Femur (tissue), 1 donor: ENCODE data around the gene SLC22A15.
"Not testable (repeated sequence)": the region's sequence is repeated elsewhere in the genome, so short reads cannot be mapped to it uniquely, and the experiment has no call there.

Experiments used
- DNase-seq: peaks from one replicate; pipeline ENCODE4 v3.0.0-alpha.2; 2017

SLC22A15 gene

DNA sequence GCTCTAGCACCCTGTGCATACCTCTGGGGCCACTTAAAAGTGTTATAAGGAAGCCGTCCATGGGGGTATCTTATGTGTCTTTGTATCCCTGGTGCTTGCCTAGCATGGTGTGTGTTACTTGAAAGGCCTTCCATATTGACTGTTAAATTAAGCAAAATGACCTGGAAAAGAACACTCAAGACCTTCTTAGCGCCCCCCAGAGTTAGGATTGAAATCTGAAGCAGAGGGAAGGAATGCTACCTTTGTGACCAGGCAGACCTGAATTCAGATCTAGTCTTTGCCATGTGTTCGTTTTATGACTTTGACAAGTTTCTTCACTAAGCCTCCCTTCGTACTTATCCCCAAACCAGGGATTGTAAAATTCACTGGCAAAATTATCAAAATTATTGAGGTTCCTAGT lies 59.9 kb downstream of the SLC22A15 start:
- no peak for DNase-seq

DNA sequence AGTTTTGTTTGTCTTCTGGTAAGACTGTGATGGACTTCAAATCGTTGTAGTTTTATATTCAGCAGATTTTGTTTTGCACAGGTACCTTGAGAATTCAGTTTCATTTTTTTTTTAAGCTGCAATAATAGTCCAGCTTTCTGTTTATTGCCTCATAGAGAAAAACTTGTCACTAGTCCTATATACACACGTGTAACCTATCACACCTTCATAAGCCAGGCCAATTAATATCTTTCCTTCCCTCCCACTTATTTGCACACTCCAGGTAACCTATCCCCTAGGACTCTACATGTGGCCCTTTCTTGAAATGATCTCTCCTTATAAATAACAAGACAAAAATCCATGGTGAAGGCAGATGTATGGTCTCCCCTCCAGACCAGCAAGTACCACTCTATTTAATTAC lies 62.4 kb downstream of the SLC22A15 start:
- no peak for DNase-seq

DNA sequence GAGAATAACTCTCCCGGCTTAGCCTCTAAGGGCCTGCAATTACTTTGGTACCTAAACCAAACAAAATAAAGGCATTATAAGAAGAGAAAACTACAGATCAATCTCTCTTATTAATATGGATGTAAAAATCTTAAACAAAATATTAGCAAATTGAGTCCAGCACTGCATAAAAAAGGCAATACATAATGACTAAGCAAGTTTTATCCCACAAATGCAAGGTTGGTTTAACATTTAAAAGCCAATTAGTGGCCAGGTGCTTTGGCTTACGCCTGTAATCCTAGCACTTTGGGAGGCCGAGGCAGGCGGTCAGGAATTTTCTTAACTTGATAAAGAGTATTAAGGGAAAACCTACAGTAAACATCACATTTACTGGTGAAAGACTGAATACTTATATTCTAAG lies 67.8 kb downstream of the SLC22A15 start:
- DNase-seq: no peak

DNA sequence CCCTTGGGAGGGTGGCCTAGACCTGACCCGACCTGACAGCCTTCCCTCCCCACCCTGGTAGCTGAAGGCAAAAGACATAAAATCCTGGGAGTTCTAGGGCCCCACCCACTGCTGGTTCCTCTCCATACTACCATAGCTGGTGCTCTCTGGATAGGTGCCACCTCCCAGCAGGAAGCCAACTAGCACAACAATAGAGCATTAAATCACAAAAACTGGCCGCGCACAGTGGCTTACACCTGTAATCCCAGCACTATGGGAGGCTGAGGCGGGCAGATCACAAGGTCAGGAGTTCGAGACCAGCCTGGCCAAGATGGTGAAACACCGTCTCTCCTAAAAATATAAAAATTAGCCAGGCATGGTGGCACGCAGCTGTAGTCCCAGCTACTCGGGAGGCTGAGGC lies 70.6 kb downstream of the SLC22A15 start:
- DNase-seq: not testable (repeated sequence)

DNA sequence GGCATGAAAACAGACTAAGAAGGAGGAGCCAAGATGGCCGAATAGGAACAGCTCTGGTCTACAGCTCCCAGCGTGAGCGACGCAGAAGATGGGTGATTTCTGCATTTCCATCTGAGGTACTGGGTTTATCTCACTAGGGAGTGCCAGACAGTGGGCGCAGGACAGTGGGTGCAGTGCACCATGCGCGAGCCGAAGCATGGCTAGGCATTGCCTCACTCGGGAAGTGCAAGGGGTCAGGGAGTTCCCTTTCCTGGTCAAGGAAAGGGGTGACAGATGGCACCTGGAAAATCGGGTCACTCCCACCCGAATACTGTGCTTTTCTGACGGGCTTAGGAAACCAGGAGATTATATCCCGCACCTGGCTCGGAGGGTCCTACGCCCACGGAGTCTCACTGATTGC lies 75.6 kb downstream of the SLC22A15 start:
- not testable (repeated sequence) for DNase-seq

DNA sequence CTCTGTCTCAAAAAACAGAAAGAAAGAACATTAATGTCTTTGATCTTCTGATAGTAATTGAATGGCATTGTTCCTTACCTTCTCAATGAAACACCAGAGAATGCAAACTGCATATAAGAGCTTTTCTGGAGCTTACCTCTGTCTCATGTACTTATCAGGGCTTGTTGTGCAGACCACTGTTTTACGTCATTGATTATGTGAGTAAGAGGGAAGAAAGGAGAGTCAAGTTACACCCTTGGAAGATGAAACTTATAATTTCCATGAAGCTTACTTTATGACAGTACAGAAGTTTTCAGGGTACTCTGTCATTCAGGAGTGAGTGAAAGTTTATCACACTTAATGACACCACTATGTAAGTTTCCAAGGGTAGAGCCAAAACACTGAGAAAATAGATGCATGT lies 85.9 kb downstream of the SLC22A15 start:
- no peak for DNase-seq

DNA sequence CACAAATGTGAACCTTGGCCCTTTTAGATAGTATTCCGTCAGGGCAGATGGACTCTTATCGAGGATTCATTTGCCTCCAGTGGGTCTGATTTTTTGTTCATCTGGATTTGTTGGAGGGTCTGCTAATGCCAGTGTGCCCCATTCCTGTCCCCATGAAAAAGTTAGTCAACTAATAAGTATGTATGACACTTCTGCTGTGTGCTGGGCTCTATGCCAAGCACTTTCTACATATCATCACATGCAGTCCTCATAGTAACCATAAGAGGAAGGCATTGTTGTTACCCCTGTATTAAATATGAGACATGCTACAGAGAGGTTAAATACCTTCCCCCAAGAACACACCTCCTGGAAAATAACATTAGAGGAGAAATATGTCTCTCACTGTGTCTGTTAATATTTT lies 88.3 kb downstream of the SLC22A15 start:
- DNase-seq: no peak

DNA sequence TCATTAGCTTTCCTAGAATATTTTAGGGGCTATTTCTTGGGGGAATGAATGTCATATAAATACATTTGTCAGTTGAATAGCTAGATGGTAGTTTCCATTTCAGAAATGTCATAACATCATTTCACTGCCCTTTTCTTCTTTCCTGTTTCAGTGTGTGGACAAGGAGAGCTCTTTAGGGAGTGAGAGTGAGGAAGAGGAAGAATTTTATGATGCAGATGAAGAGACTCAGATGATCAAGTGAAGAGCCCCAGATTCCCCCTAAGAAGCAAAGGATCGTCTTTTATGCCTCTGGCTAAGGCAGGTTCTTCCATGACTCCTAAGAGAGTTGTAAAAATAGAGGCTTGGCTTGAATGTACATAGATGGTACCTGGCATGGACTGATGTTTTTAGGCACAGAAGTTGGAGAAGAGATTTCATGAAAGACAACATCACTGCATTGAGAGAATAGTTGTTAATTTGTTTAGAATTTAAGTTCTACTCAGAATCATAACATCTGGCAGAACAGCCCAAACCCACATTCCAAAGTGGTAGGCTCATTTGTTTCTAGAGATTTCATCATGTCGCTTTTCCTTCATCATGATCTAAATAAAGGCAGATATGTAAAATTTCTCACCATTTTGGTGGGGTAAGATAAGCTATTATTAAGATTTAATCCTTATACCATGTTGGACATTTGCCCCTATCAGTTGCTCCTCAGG lies 90.7 kb downstream of the SLC22A15 start:
- DNase-seq: no peak

DNA sequence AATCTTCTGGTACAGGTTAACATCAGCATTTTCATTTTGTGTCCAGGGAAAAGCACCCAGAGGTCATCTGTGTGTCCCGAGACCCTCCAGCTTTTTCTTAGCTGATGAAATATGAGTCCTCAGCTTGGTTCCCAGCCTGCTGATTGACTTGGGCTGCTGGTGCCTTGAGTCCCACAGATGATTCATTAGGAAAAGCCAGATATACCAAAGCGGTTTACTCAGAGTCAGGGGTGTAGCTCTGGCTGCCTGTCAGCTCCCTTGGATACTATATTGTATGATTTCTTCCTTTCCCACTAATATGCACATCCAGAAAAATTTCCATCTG lies 91.2 kb downstream of the SLC22A15 start:
- DNase-seq: peak; percentile 47

DNA sequence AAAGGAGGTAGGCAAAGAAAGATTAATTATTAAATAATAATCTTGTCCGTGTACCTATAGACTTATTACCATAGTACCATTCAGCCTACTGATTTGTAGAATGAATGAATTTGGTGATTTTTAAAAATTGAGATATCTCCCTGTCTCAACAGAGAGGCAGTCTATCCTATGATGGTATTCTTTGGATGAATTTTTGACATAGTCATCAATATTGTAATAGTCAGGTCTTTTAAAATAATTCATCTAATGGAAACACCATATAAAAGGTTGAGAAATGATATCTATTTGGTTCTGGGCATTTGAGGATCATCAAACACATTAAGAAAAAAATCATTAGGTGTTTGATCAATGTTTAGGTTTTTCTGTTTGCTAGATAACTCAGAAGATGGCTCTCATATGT lies 99.3 kb downstream of the SLC22A15 start:
- no peak for DNase-seq

DNA sequence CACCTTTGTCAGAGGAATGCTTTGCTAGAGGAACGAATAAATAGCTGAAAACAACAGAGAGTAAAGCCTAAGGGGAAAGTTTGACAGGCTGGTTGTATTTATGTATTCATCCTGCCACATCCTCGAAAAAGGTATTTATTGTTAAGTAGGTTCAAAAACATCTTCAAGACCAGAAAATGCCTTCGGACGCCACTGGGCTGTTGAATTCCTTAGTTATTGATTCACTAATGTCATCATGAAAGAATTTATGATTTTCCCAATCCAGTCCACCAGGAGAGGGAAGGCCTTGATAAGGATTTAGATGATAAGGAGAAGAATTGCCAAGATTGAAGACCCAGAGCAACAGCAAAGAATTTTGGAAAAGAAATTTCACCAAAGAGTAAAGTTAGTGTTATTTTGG lies 99.7 kb downstream of the SLC22A15 start:
- no peak for DNase-seq

DNA sequence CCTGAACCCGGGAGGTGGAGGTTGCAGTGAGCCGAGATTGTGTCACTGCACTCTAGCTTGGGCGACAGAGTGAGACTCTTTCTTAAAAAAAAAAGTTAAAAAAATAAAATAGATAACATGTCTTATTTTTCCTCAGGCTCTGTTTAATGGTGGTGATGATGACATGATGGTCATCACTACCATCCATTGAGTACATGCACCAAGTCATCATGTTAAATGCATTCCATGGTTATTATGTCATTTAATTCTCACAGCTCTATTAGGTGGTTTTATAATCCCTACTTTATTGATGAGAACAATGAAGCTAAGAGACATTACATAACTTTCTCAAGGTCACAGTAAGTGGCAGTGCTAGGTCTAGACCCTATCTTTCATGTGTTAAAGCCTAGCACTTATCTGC lies 100.5 kb downstream of the SLC22A15 start:
- DNase-seq: no peak

DNA sequence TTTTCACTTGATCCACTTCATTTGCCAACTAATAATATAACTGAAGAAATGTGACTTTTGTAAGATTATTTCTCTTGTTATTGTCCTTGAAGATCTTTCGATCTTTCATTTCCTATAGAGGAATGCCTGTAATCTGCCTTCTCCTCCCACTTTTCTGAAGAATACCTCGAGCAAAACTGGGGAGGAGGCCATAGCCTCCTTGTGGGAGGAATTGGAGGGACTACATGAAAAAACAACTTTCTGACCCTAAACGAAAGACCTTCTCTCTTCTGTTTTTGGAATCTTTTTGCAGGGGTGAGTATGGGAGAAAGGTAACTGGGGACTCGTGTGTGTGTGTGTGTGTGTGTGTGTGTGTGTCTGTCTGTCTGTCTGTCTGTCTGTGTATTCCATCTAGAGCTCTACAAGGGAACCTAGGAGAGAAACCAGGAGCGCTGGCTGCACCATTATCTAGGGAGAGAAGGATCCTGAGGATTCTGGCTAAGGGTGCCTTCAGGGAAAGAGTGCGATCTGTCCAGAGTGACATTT lies 102.4 kb downstream of the SLC22A15 start:
- no peak for DNase-seq

DNA sequence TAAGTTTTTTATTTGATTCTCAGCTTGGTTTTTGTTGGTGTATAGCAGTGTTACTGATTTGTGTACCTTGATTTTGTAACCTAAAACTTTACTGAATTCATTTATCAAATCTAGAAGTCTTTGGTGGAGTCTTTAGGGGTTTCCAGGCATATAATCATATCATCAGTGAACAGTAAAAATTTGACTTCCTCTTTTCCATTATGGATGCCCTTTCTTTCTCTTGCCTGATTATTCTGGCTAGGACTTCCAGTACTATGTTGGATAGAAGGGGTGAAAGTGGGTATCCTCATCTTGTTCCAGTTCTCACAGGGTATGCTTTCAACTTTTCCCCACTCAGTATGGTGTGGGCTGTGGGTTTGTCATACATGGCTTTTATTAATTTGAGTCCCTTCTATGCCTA lies 111.3 kb downstream of the SLC22A15 start:
- DNase-seq: no peak

DNA sequence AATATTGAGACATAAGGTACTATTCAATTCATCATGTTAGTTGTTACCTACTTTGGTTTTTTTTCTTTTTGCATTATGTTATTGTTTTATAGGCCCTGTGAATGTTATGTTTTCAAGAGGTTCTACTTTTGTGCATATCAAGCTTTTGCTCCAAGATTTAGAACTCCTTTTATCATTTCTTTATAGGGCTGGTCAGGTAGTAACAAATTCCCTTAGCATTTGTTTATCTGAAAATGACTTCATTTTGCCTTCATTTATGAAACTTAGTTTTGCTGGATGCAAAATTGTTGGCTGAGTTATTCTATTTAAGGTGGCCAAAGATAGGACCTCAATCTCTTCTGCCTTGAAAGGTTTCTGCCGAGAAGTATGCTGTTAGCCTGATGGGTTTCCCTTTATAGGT lies 113.6 kb downstream of the SLC22A15 start:
- no peak for DNase-seq

DNA sequence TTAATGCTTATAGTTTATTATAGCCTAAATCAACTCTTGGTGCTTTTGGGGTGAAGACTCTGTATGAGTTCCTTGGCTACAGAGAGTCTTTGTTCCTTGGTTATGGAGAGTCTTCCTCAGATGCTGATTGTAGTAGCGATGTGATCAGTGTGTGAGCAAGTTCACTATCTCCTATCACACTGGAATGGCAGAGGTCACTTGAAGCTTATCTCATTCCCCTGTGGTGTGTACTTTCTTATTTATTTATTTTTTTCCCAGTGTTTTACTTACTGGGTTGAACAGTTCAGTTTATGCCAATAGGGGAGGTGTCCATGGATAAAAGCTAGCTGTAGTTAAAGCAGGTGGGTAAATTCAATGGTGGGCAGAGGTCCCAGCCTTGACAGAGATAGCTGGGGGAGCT lies 114.8 kb downstream of the SLC22A15 start:
- no peak for DNase-seq

DNA sequence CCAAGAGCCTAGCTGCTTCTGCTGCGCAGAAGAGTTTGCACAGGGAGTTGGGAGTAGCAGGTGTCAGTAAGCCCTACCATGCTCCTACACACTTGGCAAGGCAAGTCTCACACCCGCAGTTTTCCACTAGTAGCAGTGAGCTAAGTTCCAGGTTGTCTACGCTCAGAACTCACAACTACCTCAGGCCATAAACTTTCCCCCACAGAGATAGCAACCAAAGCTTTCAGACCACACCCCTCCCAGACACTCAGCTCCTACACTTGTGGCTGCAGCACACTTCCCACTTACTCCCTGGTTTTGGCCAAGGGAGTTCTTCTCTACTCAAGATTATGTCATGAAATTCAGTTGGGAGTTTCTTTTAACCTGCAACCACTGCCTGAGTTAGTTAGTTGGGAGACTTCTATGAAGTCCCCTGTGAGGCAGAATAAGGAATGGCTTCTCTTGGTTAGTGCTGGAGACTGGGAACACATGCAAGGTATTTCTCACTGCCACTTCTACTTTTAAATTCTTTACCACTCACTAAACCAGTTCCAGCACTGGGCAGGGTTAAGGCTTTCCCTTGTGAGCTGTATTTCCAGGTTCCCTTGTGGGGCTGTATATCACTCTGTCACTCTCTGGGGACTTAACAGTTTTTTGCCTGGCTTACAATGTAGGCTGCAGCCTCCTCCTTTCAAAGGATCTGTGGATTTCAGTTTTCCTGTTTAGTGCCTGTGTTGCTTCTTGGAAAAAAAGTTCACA lies 116.6 kb downstream of the SLC22A15 start:
- no peak for DNase-seq

DNA sequence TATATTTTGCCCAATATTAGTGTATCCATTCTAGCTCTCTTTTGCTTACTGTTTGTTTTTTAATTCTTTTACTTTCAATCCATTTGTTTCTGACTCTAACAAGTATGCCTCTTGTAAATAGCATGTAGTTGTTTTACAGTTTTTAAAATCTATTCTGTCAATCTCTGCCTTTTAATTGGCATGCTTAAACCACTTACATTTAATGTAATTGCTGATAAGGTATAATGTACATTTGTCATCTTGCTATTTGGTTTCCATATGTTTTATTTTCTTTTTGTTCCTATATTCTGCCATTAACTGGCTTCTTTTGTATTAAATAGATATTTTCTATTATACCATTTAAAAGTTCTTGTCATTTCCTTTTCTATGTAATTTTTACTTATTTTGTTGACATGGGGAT lies 118.7 kb downstream of the SLC22A15 start:
- DNase-seq: no peak

DNA sequence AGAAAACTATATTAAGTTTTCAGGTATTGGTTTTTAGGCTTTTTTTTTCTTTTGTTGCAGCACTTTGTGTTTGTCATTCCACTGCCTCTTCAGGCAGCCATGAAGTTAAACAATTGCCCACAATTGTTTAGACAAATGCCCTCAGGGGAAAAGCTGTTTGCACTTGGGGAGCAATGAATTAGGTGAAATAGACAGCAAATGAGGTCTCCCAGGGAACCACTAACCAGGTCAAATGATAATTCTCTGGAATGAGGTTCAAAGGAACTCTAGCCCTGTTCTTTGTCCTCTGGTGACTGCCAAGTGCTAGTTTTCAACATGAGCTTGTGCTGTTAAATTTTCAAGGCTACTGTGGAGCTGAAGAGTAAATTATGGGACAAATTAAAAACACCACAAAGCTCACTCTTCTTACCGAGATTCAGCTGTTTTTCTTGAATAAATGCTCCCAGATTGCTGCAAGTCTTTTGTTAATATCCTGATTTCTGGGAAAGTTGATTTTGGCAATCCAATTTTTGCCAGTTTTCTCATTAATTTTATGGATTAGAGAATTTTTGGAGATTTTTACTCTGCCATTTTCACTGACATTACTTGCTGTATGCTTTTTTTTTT lies 119.8 kb downstream of the SLC22A15 start:
- DNase-seq: no peak

DNA sequence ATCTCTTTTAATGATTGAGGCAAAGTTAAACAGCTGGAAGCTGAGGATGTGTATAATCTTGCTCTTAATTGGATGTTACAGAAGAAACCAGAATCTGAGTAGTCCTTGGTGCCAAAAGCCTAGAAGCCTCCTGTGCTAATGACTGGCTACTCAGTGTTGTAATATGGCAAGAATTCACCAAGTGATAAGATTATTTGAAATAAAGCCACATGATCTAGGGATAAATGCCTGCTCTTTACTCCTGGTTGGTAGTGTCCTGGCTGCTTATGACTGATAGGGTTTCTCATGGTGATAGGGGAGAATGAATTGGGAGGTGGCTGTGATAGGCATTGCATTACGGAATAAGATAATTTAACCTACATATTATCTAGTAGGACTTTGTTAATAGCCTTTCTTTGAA lies 121.3 kb downstream of the SLC22A15 start:
- no peak for DNase-seq

DNA sequence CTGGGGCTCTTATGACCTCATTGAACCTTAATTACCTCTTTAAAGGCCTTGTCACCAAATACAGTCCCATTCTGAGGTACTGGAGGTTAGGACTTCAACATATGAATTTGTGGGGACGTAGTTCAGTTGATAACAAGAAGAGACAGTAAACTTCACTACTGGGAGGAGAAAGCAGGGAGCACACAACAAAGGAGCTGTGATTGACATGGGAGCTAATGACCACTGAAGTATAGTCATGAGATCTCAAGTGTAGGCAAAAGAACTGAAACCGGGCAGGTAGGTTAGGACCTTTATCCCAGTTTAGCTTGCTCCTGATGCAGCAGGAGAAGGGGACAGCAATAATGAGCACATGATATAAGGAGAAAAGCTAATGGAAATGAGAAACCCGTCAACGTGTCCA lies 123.1 kb downstream of the SLC22A15 start:
- DNase-seq: no peak

DNA sequence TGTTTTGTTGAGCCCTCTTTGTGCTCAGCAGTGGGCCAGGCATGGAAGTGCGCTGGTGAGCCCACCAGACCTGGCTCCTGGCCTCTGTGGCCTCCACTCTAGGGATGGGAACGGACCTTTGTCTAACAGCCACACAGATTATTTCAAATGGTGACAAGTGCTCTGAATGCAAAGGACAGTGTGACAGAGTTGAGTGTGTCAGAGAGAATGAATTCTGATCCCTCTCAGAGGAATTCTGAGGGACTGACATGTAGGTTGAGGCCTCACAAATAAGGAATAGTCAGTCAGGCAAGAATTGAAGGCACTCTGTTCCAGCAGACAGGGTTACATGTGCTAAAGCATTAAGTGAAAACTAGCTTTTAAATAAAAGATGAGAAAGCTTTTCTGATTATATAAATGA lies 123.6 kb downstream of the SLC22A15 start:
- DNase-seq: no peak

DNA sequence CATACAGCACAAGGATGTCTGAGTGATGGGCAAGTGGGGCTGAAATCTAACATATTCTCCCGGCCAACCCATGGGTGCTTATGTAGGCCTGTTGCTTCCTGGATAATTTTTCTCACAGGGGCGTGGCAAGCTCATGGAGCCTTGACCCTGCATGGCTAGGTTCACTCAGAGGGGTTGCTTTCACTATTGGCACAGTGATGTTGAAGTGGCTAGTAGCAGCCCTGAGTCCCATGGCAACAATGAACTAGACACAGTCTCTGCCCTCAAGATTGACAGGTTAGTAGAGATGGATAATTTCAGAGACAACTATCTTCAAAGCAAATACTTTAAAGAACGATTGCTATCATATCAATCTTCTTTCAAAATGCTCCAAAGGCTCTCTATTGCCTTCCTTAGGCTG lies 128.4 kb downstream of the SLC22A15 start:
- DNase-seq: no peak

DNA sequence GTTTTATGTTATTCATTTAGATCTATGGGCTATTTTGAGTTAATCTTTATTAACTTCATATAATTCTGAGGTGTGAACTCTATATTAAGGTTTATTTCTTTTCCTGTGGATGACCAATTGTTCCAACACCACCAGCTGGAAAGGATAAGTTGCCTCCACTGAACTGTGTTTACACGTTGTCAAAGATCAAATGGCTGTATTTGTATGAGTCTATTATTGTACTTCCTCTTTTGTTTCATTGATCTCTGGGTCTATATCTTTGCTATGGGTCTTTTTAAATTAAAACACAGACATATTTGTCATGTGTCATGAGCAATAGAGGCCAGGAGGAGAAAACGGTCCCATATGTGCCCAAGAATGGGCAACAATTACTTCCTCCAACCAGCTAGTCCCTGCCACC lies 129.7 kb downstream of the SLC22A15 start:
- no peak for DNase-seq
